GM23338 (cell line): ENCODE results near the gene IFT88. TPM values are rescaled to one million over a fixed set of nuclear protein-coding genes. Genes with fewer than 3 reads are reported as not detected.
A peak's percentile ranks its signal among the peaks of the same experiment; 100 is the strongest.

Experiments used
- ATAC-seq: fragments of 200-7000 bp; cut with Tn5 transposase; 3 replicates; pipeline ENCODE4 v1.9.1; 2020
- DNase-seq: peaks from one replicate; pipeline ENCODE4 v3.0.0-alpha.2; 2015; ENCODE audit warnings: low spot score
- H2AFZ ChIP-seq: fragments of 200-600 bp; sonication (generic); 2 replicates; pipeline ENCODE4 v1.8.0; 2016; ENCODE audit warnings: antibody characterized with exemption, mild to moderate bottlenecking, moderate library complexity
- H3F3A ChIP-seq: fragments of 200-600 bp; sonication (generic); replicated peaks from 2 replicates; pipeline ENCODE4 v1.8.0; 2017; ENCODE audit warnings: antibody characterized with exemption, mixed run types, low read depth
- H3K27ac ChIP-seq: fragments of 200-600 bp; sonication (generic); 2 replicates; pipeline ENCODE4 v1.6.1; 2016; ENCODE audit warnings: low read depth
- H3K27me3 ChIP-seq: fragments of 200-600 bp; sonication (generic); 2 replicates; pipeline ENCODE4 v1.8.0; 2016; ENCODE audit warnings: mild to moderate bottlenecking, mixed run types, moderate library complexity; ENCODE audit not compliant: insufficient read depth
- H3K36me3 ChIP-seq: fragments of 200-600 bp; sonication (generic); 2 replicates; pipeline ENCODE4 v1.8.0; 2016; ENCODE audit warnings: mild to moderate bottlenecking; ENCODE audit not compliant: insufficient read depth
- H3K4me1 ChIP-seq: fragments of 200-600 bp; sonication (generic); 2 replicates; pipeline ENCODE4 v1.8.0; 2016; ENCODE audit warnings: mild to moderate bottlenecking, moderate library complexity; ENCODE audit not compliant: insufficient read depth
- H3K4me2 ChIP-seq: fragments of 200-600 bp; sonication (generic); 2 replicates; pipeline ENCODE4 v1.7.1; 2017; ENCODE audit warnings: mixed run types
- H3K4me3 ChIP-seq: fragments of 200-600 bp; sonication (generic); 2 replicates; pipeline ENCODE4 v1.6.1; 2016; ENCODE audit warnings: mixed run types
- H3K79me2 ChIP-seq: fragments of 200-600 bp; sonication (generic); replicated peaks from 2 replicates; pipeline ENCODE4 v1.8.0; 2017; ENCODE audit warnings: mild to moderate bottlenecking; ENCODE audit not compliant: insufficient read depth
- H3K9me2 ChIP-seq: fragments of 200-600 bp; sonication (generic); 2 replicates; pipeline ENCODE4 v1.8.0; 2017; ENCODE audit not compliant: insufficient read depth
- H4K20me1 ChIP-seq: fragments of 200-600 bp; sonication (generic); replicated peaks from 2 replicates; pipeline ENCODE4 v1.8.0; 2017; ENCODE audit warnings: mild to moderate bottlenecking; ENCODE audit not compliant: insufficient read depth
- H3K27ac Mint-ChIP-seq: 2 replicates; pipeline ENCODE4 v1.8.0; 2020; ENCODE audit warnings: inconsistent platforms, mild to moderate bottlenecking, moderate library complexity, mixed read lengths
- H3K27me3 Mint-ChIP-seq: 3 replicates; pipeline ENCODE4 v1.8.0; 2022; ENCODE audit warnings: low read depth, mild to moderate bottlenecking, moderate library complexity, mixed read lengths, inconsistent platforms; ENCODE audit not compliant: insufficient read depth, poor library complexity
- H3K36me3 Mint-ChIP-seq: 3 replicates; pipeline ENCODE4 v1.8.0; 2021; ENCODE audit warnings: low read depth, mild to moderate bottlenecking, inconsistent platforms, moderate library complexity, mixed read lengths
- H3K4me1 Mint-ChIP-seq: 3 replicates; pipeline ENCODE4 v1.8.0; 2020; ENCODE audit warnings: mild to moderate bottlenecking, inconsistent platforms, mixed read lengths
- H3K4me3 Mint-ChIP-seq: 3 replicates; pipeline ENCODE4 v1.8.0; 2021; ENCODE audit warnings: moderate library complexity, mild to moderate bottlenecking, inconsistent platforms, mixed read lengths
- H3K9me3 Mint-ChIP-seq: 3 replicates; pipeline ENCODE4 v1.8.0; 2020; ENCODE audit warnings: moderate library complexity, mild to moderate bottlenecking, inconsistent platforms, mixed read lengths
- CREB1 ChIP-seq: fragments of 250-450 bp; sonication (Bioruptor Pico); IDR thresholded peaks from 2 replicates; pipeline ENCODE4 v1.5.0; 2020; ENCODE audit warnings: low read depth, mild to moderate bottlenecking, moderate library complexity
- ETS1 ChIP-seq: IDR thresholded peaks from 2 replicates; pipeline ENCODE4 v1.6.1; 2016; ENCODE audit warnings: antibody characterized with exemption
- EZH2 ChIP-seq: fragments of 200-600 bp; sonication (generic); IDR thresholded peaks from one replicate; pipeline ENCODE4 v1.8.0; 2017; ENCODE audit warnings: antibody characterized with exemption, mild to moderate bottlenecking, low read depth; ENCODE audit not compliant: unreplicated experiment
- EZH2phosphoT487 ChIP-seq: fragments of 200-600 bp; sonication (generic); IDR thresholded peaks from one replicate; pipeline ENCODE4 v1.8.1; 2018; ENCODE audit warnings: antibody characterized with exemption; ENCODE audit not compliant: unreplicated experiment
- JUNB ChIP-seq: IDR thresholded peaks from one replicate; pipeline ENCODE4 v1.6.1; 2016; ENCODE audit warnings: antibody characterized with exemption; ENCODE audit not compliant: unreplicated experiment
- NANOG ChIP-seq: IDR thresholded peaks from 2 replicates; pipeline ENCODE4 v1.6.1; 2016; ENCODE audit warnings: antibody characterized with exemption, borderline replicate concordance
- POLR2AphosphoS5 ChIP-seq: IDR thresholded peaks from 2 replicates; pipeline ENCODE4 v1.6.1; 2016; ENCODE audit warnings: antibody characterized with exemption, low read depth
- REST ChIP-seq: IDR thresholded peaks from one replicate; pipeline ENCODE4 v1.6.1; 2018; ENCODE audit warnings: antibody characterized with exemption; ENCODE audit not compliant: unreplicated experiment
- STAT1 ChIP-seq: IDR thresholded peaks from one replicate; pipeline ENCODE4 v1.6.1; 2016; ENCODE audit warnings: antibody characterized with exemption; ENCODE audit not compliant: unreplicated experiment
- polyA plus RNA-seq: library from polyadenylated mRNA; unstranded; fragments of >200 nt; fragmentation: Nextera tagmentation; extraction: Ambion mirVana; gene quantifications from 2 replicates; pipeline ENCODE4 v1.2.1, GENCODE V29; 2016
- total RNA-seq: library from RNA; depleted of rRNA; stranded (reverse); fragments of >200 nt; shearing (Covaris generic); gene quantifications from 2 replicates; pipeline ENCODE4 v1.2.3, GENCODE V29; 2014
- TF ChIP-seq, protein P1 (sequence below), 2 experiments: fragments of 200-600 bp in 1 of 2; sonication (generic) in 1 of 2; conservative IDR thresholded peaks; 2 replicates each; pipeline versions ENCODE4 v1.5.1 to v1.6.1; 2016 to 2017; ENCODE audit warnings: antibody characterized with exemption in 2 of 2, low read depth in 2 of 2, mild to moderate bottlenecking in 2 of 2, moderate library complexity in 1 of 2
- TF ChIP-seq, protein P2 (sequence below): fragments of 250-450 bp; sonication (Bioruptor Pico); IDR thresholded peaks from 2 replicates; pipeline ENCODE4 v1.5.0; 2020; ENCODE audit warnings: mild to moderate bottlenecking, moderate library complexity

IFT88 gene
- total and polyA plus RNA-seq, 2 experiments from 2014 or later = 8.2 to 8.7 TPM

- no peak overlapping the region for H3K4me2 ChIP-seq
- no peaks in the 10 kb centered on the region for H3K9me3 Mint-ChIP-seq
- H3K36me3 ChIP-seq = no peaks in the 10 kb centered on the region
- H3K4me3 Mint-ChIP-seq = no peak overlapping the region
- H3K27ac Mint-ChIP-seq = no peak overlapping the region
- no peak for DNase-seq
- no peaks in the 10 kb centered on the region for H3K9me2 ChIP-seq
- H3K36me3 Mint-ChIP-seq = no peaks in the 10 kb centered on the region
- no peak for TF ChIP-seq EZH2
- no peak for TF ChIP-seq REST
- no peak for TF ChIP-seq EZH2phosphoT487
- H2AFZ ChIP-seq = no peak overlapping the region
- no peak overlapping the region for H3K27ac ChIP-seq
- no peaks in the 10 kb centered on the region for H3K4me1 ChIP-seq
- H3K27me3 Mint-ChIP-seq = peaks cover 7% of the 10 kb centered on the region
- no peaks in the 10 kb centered on the region for H3F3A ChIP-seq
- no peak for ATAC-seq
- H3K79me2 ChIP-seq = no peaks in the 10 kb centered on the region
- H3K27me3 ChIP-seq = no peaks in the 10 kb centered on the region
- H3K4me1 Mint-ChIP-seq = no peaks in the 10 kb centered on the region
- H4K20me1 ChIP-seq = no peaks in the 10 kb centered on the region
- no peak overlapping the region for H3K4me3 ChIP-seq
Observed at GRCh38 chr13:20550799-20551198, 16.2 kb upstream of the IFT88 start.

DNA sequence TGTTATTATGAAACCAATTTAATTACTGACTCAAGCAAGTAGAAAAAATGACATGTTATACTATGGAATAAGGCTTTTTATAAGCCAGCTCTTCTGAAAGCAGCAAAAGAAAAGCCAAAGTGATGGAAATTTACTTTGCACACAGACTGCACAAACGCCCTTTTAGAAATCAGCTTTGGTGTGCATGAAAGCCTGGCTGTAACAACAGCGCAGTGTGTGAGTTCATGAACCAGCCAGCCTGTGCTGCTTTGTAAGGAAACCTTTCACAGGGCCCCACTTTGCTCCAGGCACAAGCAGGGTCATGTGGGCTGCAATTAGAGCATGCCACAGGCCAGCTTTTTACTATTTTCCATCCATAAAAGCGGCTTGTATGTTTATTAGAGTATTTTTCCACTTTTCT lies 13.6 kb upstream of the IFT88 start:
- no peaks in the 10 kb centered on the region for H3K36me3 Mint-ChIP-seq
- H3K27me3 Mint-ChIP-seq = peaks cover 3% of the 10 kb centered on the region
- Histone ChIP-seq H3K36me3 (no peaks in the 10 kb centered on the region), H3K4me2 (no peak overlapping the region), H3F3A (no peaks in the 10 kb centered on the region), H3K27me3 (no peaks in the 10 kb centered on the region), H3K79me2 (no peaks in the 10 kb centered on the region), H3K9me2 (no peaks in the 10 kb centered on the region), H3K27ac (no peak overlapping the region), H2AFZ (peak overlapping the region; percentile 66; the same call in 1 of the 2 replicates), H3K4me3 (no peak overlapping the region), H3K4me1 (no peaks in the 10 kb centered on the region), H4K20me1 (no peaks in the 10 kb centered on the region)
- no peaks in the 10 kb centered on the region for H3K9me3 Mint-ChIP-seq
- H3K27ac Mint-ChIP-seq = no peak overlapping the region
- ATAC-seq = no peak
- H3K4me1 Mint-ChIP-seq = no peaks in the 10 kb centered on the region
- H3K4me3 Mint-ChIP-seq = no peak overlapping the region
- DNase-seq = no peak
- TF ChIP-seq, protein P1, sequence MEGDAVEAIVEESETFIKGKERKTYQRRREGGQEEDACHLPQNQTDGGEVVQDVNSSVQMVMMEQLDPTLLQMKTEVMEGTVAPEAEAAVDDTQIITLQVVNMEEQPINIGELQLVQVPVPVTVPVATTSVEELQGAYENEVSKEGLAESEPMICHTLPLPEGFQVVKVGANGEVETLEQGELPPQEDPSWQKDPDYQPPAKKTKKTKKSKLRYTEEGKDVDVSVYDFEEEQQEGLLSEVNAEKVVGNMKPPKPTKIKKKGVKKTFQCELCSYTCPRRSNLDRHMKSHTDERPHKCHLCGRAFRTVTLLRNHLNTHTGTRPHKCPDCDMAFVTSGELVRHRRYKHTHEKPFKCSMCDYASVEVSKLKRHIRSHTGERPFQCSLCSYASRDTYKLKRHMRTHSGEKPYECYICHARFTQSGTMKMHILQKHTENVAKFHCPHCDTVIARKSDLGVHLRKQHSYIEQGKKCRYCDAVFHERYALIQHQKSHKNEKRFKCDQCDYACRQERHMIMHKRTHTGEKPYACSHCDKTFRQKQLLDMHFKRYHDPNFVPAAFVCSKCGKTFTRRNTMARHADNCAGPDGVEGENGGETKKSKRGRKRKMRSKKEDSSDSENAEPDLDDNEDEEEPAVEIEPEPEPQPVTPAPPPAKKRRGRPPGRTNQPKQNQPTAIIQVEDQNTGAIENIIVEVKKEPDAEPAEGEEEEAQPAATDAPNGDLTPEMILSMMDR (conservative IDR thresholded peaks at IDR 0.05; ENCODE audit: low read depth in 2 of 2) = no peak
- TF ChIP-seq POLR2AphosphoS5 = no peak
- TF ChIP-seq, protein P2, sequence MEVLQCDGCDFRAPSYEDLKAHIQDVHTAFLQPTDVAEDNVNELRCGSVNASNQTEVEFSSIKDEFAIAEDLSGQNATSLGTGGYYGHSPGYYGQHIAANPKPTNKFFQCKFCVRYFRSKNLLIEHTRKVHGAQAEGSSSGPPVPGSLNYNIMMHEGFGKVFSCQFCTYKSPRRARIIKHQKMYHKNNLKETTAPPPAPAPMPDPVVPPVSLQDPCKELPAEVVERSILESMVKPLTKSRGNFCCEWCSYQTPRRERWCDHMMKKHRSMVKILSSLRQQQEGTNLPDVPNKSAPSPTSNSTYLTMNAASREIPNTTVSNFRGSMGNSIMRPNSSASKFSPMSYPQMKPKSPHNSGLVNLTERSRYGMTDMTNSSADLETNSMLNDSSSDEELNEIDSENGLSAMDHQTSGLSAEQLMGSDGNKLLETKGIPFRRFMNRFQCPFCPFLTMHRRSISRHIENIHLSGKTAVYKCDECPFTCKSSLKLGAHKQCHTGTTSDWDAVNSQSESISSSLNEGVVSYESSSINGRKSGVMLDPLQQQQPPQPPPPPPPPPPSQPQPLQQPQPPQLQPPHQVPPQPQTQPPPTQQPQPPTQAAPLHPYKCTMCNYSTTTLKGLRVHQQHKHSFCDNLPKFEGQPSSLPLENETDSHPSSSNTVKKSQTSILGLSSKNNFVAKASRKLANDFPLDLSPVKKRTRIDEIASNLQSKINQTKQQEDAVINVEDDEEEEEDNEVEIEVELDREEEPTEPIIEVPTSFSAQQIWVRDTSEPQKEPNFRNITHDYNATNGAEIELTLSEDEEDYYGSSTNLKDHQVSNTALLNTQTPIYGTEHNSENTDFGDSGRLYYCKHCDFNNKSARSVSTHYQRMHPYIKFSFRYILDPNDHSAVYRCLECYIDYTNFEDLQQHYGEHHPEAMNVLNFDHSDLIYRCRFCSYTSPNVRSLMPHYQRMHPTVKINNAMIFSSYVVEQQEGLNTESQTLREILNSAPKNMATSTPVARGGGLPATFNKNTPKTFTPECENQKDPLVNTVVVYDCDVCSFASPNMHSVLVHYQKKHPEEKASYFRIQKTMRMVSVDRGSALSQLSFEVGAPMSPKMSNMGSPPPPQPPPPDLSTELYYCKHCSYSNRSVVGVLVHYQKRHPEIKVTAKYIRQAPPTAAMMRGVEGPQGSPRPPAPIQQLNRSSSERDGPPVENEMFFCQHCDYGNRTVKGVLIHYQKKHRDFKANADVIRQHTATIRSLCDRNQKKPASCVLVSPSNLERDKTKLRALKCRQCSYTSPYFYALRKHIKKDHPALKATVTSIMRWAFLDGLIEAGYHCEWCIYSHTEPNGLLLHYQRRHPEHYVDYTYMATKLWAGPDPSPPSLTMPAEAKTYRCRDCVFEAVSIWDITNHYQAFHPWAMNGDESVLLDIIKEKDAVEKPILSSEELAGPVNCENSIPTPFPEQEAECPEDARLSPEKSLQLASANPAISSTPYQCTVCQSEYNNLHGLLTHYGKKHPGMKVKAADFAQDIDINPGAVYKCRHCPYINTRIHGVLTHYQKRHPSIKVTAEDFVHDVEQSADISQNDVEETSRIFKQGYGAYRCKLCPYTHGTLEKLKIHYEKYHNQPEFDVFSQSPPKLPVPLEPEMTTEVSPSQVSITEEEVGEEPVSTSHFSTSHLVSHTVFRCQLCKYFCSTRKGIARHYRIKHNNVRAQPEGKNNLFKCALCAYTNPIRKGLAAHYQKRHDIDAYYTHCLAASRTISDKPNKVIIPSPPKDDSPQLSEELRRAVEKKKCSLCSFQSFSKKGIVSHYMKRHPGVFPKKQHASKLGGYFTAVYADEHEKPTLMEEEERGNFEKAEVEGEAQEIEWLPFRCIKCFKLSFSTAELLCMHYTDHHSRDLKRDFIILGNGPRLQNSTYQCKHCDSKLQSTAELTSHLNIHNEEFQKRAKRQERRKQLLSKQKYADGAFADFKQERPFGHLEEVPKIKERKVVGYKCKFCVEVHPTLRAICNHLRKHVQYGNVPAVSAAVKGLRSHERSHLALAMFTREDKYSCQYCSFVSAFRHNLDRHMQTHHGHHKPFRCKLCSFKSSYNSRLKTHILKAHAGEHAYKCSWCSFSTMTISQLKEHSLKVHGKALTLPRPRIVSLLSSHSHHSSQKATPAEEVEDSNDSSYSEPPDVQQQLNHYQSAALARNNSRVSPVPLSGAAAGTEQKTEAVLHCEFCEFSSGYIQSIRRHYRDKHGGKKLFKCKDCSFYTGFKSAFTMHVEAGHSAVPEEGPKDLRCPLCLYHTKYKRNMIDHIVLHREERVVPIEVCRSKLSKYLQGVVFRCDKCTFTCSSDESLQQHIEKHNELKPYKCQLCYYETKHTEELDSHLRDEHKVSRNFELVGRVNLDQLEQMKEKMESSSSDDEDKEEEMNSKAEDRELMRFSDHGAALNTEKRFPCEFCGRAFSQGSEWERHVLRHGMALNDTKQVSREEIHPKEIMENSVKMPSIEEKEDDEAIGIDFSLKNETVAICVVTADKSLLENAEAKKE = no peak
- no peak for TF ChIP-seq NANOG
- TF ChIP-seq STAT1 = no peak
- no peak for TF ChIP-seq JUNB
- no peak for TF ChIP-seq ETS1
- no peak for TF ChIP-seq CREB1 (CRISPR knock-in tag)
